OCI-LY7 (cell line): ENCODE data around the gene PANK4.

Experiments used
- EZH2phosphoT487 ChIP-seq: fragments of 200-600 bp; sonication (generic); IDR thresholded peaks from 2 replicates; pipeline ENCODE4 v1.6.1; 2018; ENCODE audit warnings: low read depth, borderline replicate concordance, mild to moderate bottlenecking, mixed run types, antibody characterized with exemption, low read length, moderate library complexity, mixed read lengths
- TF ChIP-seq, protein P1 (sequence below): fragments of 200-600 bp; sonication (generic); conservative IDR thresholded peaks from 2 replicates; pipeline ENCODE4 v1.5.1; 2014; ENCODE audit warnings: mild to moderate bottlenecking, antibody characterized with exemption, low read length, moderate library complexity, mixed read lengths

DNA sequence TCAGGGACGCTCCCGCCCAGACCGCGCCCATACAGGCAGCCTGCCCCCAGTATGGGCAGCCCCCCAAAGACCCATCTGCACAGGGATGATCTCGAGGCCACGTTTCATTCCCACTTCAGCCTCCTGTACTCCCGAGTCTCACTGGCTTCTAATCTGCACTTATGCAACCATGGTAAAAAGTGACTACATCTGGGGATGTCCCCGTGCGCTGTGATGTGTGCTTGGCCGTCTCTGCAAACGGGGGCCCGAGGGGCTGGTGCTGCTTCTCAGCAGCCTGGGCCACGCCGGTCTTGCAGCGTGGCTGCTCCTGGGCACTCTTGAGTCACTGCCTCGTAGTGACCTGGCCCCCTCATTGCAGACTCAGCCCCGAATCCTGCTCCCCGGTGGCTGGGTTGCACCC lies 67.7 kb downstream of the PANK4 start:
- TF ChIP-seq, protein P1, sequence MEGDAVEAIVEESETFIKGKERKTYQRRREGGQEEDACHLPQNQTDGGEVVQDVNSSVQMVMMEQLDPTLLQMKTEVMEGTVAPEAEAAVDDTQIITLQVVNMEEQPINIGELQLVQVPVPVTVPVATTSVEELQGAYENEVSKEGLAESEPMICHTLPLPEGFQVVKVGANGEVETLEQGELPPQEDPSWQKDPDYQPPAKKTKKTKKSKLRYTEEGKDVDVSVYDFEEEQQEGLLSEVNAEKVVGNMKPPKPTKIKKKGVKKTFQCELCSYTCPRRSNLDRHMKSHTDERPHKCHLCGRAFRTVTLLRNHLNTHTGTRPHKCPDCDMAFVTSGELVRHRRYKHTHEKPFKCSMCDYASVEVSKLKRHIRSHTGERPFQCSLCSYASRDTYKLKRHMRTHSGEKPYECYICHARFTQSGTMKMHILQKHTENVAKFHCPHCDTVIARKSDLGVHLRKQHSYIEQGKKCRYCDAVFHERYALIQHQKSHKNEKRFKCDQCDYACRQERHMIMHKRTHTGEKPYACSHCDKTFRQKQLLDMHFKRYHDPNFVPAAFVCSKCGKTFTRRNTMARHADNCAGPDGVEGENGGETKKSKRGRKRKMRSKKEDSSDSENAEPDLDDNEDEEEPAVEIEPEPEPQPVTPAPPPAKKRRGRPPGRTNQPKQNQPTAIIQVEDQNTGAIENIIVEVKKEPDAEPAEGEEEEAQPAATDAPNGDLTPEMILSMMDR: no peak
- no peak for TF ChIP-seq EZH2phosphoT487
